ENCODE results near the gene RUNX1.

DNA sequence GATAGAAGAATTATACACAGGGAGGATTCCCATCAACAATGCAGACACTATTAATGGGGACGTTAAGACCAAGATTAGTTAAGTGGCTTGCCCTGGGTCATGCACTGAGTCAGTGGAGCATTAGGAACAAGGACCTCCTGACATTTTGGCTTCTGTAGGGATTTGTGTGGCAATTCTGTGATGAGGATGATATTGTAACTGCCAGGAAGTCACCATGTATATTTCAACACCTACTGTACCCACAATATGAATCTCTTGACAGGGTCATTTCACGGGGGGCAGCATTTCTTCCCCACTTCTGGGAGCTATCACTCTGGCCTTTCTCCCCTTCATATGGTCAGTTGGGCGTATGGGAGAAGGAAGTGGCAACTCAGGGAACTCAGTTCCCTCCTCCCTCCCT, 134.9 kb downstream of the RUNX1 start:
- TF ChIP-seq CTCF (IDR thresholded peaks at IDR 0.05) (no peak), EZH2 (IDR thresholded peaks at IDR 0.05; ENCODE audit: borderline replicate concordance, insufficient read depth, low read depth, low read length, poor library complexity, severe bottlenecking) (no peak)

All from B cell (primary cell).